ENCODE measurements around the gene ABHD6. TPM values are rescaled to one million over a fixed set of nuclear protein-coding genes. Genes with fewer than 3 reads are reported as not detected.

The ABHD6 gene
- total RNA-seq, 2 donors from 2014 or later = 7.5 to 8.6 TPM

- Histone ChIP-seq H3K9ac (ENCODE audit: extremely low read depth, low read length, poor library complexity, severe bottlenecking) (no peak within 1 kb of the TSS), H3K27ac (ENCODE audit: low read depth, low read length) (no peak within 1 kb of the TSS), H3K9me3 (ENCODE audit: control insufficient read depth, low read length) (no peaks in the 10 kb centered on the region), H3K4me1 (ENCODE audit: control insufficient read depth, insufficient read depth, low read length) (no peaks in the 10 kb centered on the region), H3K36me3 (ENCODE audit: control insufficient read depth, insufficient read depth, low read length) (no peaks in the 10 kb centered on the region), H3K27me3 (ENCODE audit: control insufficient read depth, insufficient read depth, low read length, poor library complexity, severe bottlenecking) (peaks cover 17% of the 10 kb centered on the region), H3K4me3 (ENCODE audit: low read length) (peak within 1 kb of the TSS; percentile 82)
- peak; percentile 90 for DNase-seq
- TF ChIP-seq CTCF (conservative IDR thresholded peaks at IDR 0.05) = peak; percentile 48
- Mint-ChIP-seq H3K27ac (no peak within 1 kb of the TSS), H3K4me3 (peak within 1 kb of the TSS; percentile 82), H3K27me3 (ENCODE audit: insufficient read depth) (peaks cover 25% of the 10 kb centered on the region), H3K36me3 (ENCODE audit: low read depth) (no peaks in the 10 kb centered on the region), H3K4me1 (peaks cover 23% of the 10 kb centered on the region), H3K9me3 (no peaks in the 10 kb centered on the region)
- 0 to 3% methylated on average over 15 to 79 of the region's 79 CpGs for WGBS, 2 experiments (ENCODE audit: insufficient coverage in 1 of 2, insufficient read length in 1 of 2)
Measured at GRCh38 chr3:58332575-58333188, 95.1 kb downstream of the ABHD6 start, which contains the start of gene PXK. PXK (plus strand) TSS chr3:58332892; CDS start chr3:58332989, 97 bp downstream.

- H3K27me3 Mint-ChIP-seq (ENCODE audit: insufficient read depth) = peaks cover 21% of the 10 kb centered on the region
- TF ChIP-seq CTCF (conservative IDR thresholded peaks at IDR 0.05) = no peak
- peak overlapping the region; percentile 82 for H3K4me3 Mint-ChIP-seq
- Histone ChIP-seq H3K4me3 (ENCODE audit: low read length) (peak overlapping the region; percentile 82), H3K27ac (ENCODE audit: low read depth, low read length) (no peak overlapping the region), H3K4me1 (ENCODE audit: control insufficient read depth, insufficient read depth, low read length) (no peaks in the 10 kb centered on the region), H3K27me3 (ENCODE audit: control insufficient read depth, insufficient read depth, low read length, poor library complexity, severe bottlenecking) (peaks cover 15% of the 10 kb centered on the region), H3K9me3 (ENCODE audit: control insufficient read depth, low read length) (no peaks in the 10 kb centered on the region), H3K9ac (ENCODE audit: extremely low read depth, low read length, poor library complexity, severe bottlenecking) (no peak overlapping the region), H3K36me3 (ENCODE audit: control insufficient read depth, insufficient read depth, low read length) (no peaks in the 10 kb centered on the region)
- DNase-seq = peak; percentile 80
- peaks cover 23% of the 10 kb centered on the region for H3K4me1 Mint-ChIP-seq
- H3K9me3 Mint-ChIP-seq = no peaks in the 10 kb centered on the region
- H3K27ac Mint-ChIP-seq = no peak overlapping the region
- no peaks in the 10 kb centered on the region for H3K36me3 Mint-ChIP-seq (ENCODE audit: low read depth)
- 2 to 3% methylated on average over 6 to 37 of the region's 37 CpGs for WGBS, 2 experiments (ENCODE audit: insufficient coverage in 1 of 2, insufficient read length in 1 of 2)
Measured at GRCh38 chr3:58333206-58334012, 95.8 kb downstream of the ABHD6 start.

GRCh38 chr3:58334013-58334321, 96.4 kb downstream of the ABHD6 start:
- Histone ChIP-seq H3K9me3 (ENCODE audit: control insufficient read depth, low read length) (no peaks in the 10 kb centered on the region), H3K27me3 (ENCODE audit: control insufficient read depth, insufficient read depth, low read length, poor library complexity, severe bottlenecking) (peaks cover 14% of the 10 kb centered on the region), H3K27ac (ENCODE audit: low read depth, low read length) (no peak overlapping the region), H3K4me3 (ENCODE audit: low read length) (peak overlapping the region; percentile 82), H3K9ac (ENCODE audit: extremely low read depth, low read length, poor library complexity, severe bottlenecking) (no peak overlapping the region), H3K36me3 (ENCODE audit: control insufficient read depth, insufficient read depth, low read length) (no peaks in the 10 kb centered on the region), H3K4me1 (ENCODE audit: control insufficient read depth, insufficient read depth, low read length) (no peaks in the 10 kb centered on the region)
- Mint-ChIP-seq H3K9me3 (no peaks in the 10 kb centered on the region), H3K27ac (no peak overlapping the region), H3K4me3 (peak overlapping the region; percentile 82), H3K36me3 (ENCODE audit: low read depth) (peaks cover 3% of the 10 kb centered on the region), H3K27me3 (ENCODE audit: insufficient read depth) (peaks cover 16% of the 10 kb centered on the region), H3K4me1 (peaks cover 23% of the 10 kb centered on the region)
- TF ChIP-seq CTCF (conservative IDR thresholded peaks at IDR 0.05) = no peak
- WGBS, 2 experiments (ENCODE audit: insufficient coverage in 1 of 2, insufficient read length in 1 of 2) = 40 to 63% methylated on average over 2 to 4 of the region's 4 CpGs
- DNase-seq = no peak

All from endodermal cell (in vitro differentiated cells).